GM10847 (cell line): ENCODE results near the gene PTER.

Experiments used
- POLR2A ChIP-seq: IDR thresholded peaks from 2 replicates; pipeline ENCODE4 v1.6.1; 2011; ENCODE audit not compliant: insufficient read length; ENCODE audit errors: extremely low read depth

Gene PTER

DNA sequence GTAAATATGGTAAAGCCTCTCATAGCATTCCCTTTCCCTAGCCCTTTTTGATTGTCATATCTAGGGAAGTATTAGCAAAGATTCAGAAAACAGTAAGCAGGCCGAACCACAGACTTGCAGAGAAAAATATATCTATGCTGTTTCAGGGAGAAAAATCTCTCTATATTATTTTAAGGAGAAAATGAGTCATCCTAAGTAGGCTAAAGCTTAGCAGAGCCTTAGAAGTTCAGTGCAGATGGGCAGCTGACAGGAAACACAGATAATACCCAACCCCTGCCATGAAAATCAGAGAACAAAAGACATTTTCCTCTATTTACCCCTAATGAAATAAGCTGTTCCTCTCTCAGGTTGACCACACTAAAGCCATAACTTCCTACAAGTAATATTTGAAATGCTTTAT is 68.4 kb downstream of the PTER start:
- no peak for TF ChIP-seq POLR2A

GRCh38 chr10:16509996-16510395 is 73.2 kb downstream of the PTER start:
- no peak for TF ChIP-seq POLR2A

- no peak for TF ChIP-seq POLR2A
These were observed 74.0 kb downstream of the PTER start for GRCh38 chr10:16510843-16511242.

DNA sequence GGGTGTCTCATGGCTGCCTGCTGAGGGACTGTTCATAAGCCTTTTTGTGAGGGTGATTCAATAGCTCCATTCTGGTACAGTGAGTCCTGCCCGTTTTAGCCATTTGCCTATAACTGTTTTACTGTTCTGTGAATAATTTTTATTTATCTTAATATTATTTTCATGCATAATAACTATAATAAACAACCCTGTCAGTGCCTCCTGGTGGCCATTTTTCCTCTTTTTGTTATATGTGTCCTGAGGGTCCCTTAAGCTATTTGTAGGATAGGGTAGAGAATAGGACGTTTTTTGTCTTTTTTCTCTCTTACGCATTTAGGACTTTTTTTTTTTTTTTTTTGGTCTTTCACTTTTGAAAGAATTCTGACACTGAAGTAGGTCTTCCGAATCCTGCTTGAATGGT is 82.0 kb downstream of the PTER start:
- TF ChIP-seq POLR2A = no peak

- TF ChIP-seq POLR2A = no peak
These were observed 82.6 kb downstream of the PTER start for GRCh38 chr10:16519250-16519907.

- TF ChIP-seq POLR2A = no peak
These were observed 83.4 kb downstream of the PTER start for GRCh38 chr10:16519908-16520861.

DNA sequence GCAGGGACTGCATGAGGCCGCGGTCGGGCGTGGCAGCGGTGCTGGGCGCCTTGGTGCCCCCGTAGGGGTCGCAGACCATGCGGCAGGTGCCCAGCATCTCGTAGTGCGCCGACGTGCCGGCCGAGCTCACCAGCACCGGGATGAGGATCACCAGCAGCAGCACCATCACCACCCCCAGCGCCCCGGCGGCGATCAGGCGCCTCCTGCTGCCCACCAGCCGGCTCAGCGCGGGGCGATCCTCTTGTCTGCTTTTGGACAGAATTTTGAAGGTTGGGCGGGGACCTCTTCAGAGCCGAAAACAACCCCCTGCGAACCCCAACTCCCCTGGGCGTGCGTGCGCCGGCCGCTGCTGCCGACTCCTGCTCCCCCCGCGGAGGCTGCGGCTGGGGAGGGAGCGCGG is 84.1 kb downstream of the PTER start:
- no peak for TF ChIP-seq POLR2A

- no peak for TF ChIP-seq POLR2A
These were observed 84.7 kb downstream of the PTER start, which contains the start of gene C1QL3 for GRCh38 chr10:16521311-16522016. C1QL3 (minus strand) TSS chr10:16521879; CDS start chr10:16521065, 814 bp downstream.

DNA sequence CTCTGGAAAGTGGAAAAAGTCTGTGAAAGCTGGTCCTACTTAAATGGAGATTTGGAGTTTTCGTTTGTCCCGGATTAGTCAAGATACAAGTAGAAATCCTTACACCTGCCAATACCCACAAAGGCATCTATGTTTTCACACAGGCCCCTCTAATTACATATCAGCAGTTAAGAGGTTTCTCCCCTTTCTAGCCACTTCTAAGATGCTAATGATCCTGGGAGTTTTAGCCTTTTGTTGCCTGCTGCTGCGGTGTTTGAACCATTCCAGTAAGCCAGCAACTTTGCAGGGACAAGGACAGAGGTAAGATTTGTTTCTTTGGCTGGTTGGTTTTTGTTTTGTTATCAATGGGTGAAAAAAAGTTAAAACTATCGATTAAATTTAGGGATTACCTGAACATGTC is 90.6 kb downstream of the PTER start:
- TF ChIP-seq POLR2A = no peak

- no peak for TF ChIP-seq POLR2A
These were observed 93.0 kb downstream of the PTER start for GRCh38 chr10:16529853-16530252.

- no peak for TF ChIP-seq POLR2A
These were observed 99.3 kb downstream of the PTER start for GRCh38 chr10:16536155-16536554.

- TF ChIP-seq POLR2A = no peak
These were observed 107.3 kb downstream of the PTER start for GRCh38 chr10:16544099-16544498.

DNA sequence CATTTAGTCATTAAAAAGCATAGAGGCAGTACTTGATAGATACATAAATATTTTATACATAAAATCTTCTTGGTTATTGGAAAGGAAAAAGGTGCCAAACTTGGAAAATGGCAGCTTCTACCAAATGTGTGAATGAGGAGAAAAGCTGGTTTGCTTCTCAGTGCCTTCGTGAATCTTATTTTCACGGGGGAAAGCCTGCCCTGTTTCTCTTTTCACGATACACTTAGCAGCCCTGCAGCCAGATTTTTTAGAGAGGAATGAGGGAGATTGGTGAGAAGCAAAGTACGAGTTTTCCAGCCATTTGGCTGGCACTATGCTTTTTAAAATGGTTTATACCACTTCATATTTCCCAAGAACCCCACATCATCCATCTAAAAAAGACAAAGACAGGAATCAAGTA is 107.8 kb downstream of the PTER start:
- TF ChIP-seq POLR2A = no peak

GRCh38 chr10:16545116-16545736 is 108.4 kb downstream of the PTER start:
- TF ChIP-seq POLR2A = no peak

- no peak for TF ChIP-seq POLR2A
These were observed 111.2 kb downstream of the PTER start for GRCh38 chr10:16547973-16548372.
